Right lobe of liver (tissue), 6 donors: ENCODE data around the gene C11orf21. TPM values are rescaled to one million over a fixed set of nuclear protein-coding genes. Genes with fewer than 3 reads are reported as not detected.

Experiments used
- ATAC-seq, 4 donors: fragments of 200-7000 bp; cut with Tn5 transposase; one replicate each; pipeline ENCODE4 v1.9.1; 2020; ENCODE audit warnings: mild to moderate bottlenecking in 4 of 4, moderate library complexity in 4 of 4
- DNase-seq, 3 donors: peaks; one replicate each; pipeline ENCODE4 v3.0.0-alpha.2; 2020
- H3K27ac ChIP-seq, 3 donors: fragments of 200-600 bp; one replicate each; pipeline ENCODE4 v1.8.0; 2022
- H3K27me3 ChIP-seq, 2 donors: fragments of 200-600 bp; one replicate each; pipeline ENCODE4 v1.8.0; 2022
- H3K36me3 ChIP-seq, 4 donors: fragments of 200-600 bp; sonication (generic) in 1 of 4; one replicate each; pipeline versions ENCODE4 v1.5.1 to v1.8.0; 2017 to 2022; ENCODE audit warnings: control low read depth in 1 of 4
- H3K4me1 ChIP-seq, 4 donors: fragments of 200-600 bp; sonication (generic) in 1 of 4; one replicate each; pipeline versions ENCODE4 v1.5.1 to v1.8.0; 2017 to 2022; ENCODE audit warnings: control low read depth in 1 of 4
- H3K4me3 ChIP-seq, 3 donors: fragments of 200-600 bp; one replicate each; pipeline ENCODE4 v1.8.0; 2022
- H3K9me3 ChIP-seq, 4 donors: fragments of 200-600 bp; sonication (generic) in 1 of 4; one replicate each; pipeline versions ENCODE4 v1.5.1 to v1.8.0; 2017 to 2022; ENCODE audit warnings: control low read depth in 1 of 4
- POLR2A ChIP-seq: fragments of 450-650 bp; IDR thresholded peaks from one replicate; pipeline ENCODE4 v1.6.1; 2017; ENCODE audit warnings: antibody characterized with exemption, mild to moderate bottlenecking
- WGBS: methylation state at CpG from one replicate; pipeline ENCODE4 v1.1.6; 2018; ENCODE audit warnings: low coverage, low lambda C conversion rate; ENCODE audit not compliant: insufficient coverage; ENCODE audit errors: missing lambda C conversion rate; 5-methylcytosine and 5-hydroxymethylcytosine counted together
- intact Hi-C, 2 donors: fragments of 100-400 bp; cut with DNase I; formaldehyde crosslinking; loops; one replicate each; pipeline versions ENCODE4 v1.11.2 to v1.14.1; 2022
- total RNA-seq, 6 experiments: library from RNA; depleted of rRNA in 2 of 6; stranded (reverse); fragments of >200 nt in 2 of 6; fragmentation: NEBNext Ultra II Directional in 3 of 6; extraction: Animal tissue kit (Norgen Biotek cat#: 25700) in 3 of 6; gene quantifications; one replicate each; pipeline versions ENCODE4 v1.1.0 to v1.2.4, GENCODE V29; 2016 to 2023
- TF ChIP-seq, protein P1 (sequence below), 4 donors: fragments of 200-600 bp in 3 of 4; fragments of 450-650 bp in 1 of 4; IDR thresholded peaks; one replicate each; pipeline versions ENCODE4 v1.5.1 to v1.8.0; 2016 to 2022; ENCODE audit warnings: antibody characterized with exemption in 4 of 4, mild to moderate bottlenecking in 2 of 4
- donor health status: DM: no; HTN: yes; CAD: no.
- donor health status: DM: no; HTN: no; CAD: no.
- donor health status: DM: no; HTN: no; CAD: no.
- donor health status: DM: no; HTN: yes; CAD: no.
- donor health status: DM: no; HTN: yes; CAD: no.

The C11orf21 gene
- total RNA-seq, 6 experiments from 2014 or later, result 0.25 to 0.51 (median 0.39) TPM

DNA sequence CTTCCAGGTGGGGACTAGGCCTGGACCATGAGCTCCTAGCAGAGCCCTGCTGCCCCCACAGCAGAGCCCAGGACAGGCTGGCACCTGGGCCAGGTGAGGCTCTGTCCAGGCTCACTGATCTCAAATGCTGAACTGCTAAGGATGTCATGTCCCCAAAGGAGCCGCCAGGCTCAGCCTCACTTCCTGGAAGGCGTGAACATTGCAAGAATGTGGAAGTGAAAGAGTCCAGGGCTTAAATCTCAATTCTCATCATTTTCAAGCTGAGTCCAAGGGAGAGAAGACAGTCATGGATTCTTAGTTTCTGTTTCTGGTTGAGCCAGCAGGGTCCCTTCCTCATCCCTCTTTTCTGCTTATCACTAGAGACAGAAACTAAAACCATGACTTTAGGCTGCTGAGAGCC lies 36.3 kb downstream of the C11orf21 start:
- WGBS, result 13% methylated on average over 2 of the region's 2 CpGs
- Histone ChIP-seq H3K4me1 (peaks cover 0 to 10% (median 0%) of the 10 kb centered on the region in 4 donors), H3K9me3 (no peaks in the 10 kb centered on the region), H3K27ac (peak overlapping the region in 1 of 3 donors; percentile 13), H3K27me3 (peaks cover 0 to 7% of the 10 kb centered on the region in 2 donors), H3K36me3 (no peaks in the 10 kb centered on the region), H3K4me3 (no peak overlapping the region)
- ATAC-seq (peak in 2 of 4 donors; percentile 34 to 39), DNase-seq (peak in 1 of 3 donors; percentile 50)
- intact Hi-C loops, result no loop called here
- TF ChIP-seq, protein P1, sequence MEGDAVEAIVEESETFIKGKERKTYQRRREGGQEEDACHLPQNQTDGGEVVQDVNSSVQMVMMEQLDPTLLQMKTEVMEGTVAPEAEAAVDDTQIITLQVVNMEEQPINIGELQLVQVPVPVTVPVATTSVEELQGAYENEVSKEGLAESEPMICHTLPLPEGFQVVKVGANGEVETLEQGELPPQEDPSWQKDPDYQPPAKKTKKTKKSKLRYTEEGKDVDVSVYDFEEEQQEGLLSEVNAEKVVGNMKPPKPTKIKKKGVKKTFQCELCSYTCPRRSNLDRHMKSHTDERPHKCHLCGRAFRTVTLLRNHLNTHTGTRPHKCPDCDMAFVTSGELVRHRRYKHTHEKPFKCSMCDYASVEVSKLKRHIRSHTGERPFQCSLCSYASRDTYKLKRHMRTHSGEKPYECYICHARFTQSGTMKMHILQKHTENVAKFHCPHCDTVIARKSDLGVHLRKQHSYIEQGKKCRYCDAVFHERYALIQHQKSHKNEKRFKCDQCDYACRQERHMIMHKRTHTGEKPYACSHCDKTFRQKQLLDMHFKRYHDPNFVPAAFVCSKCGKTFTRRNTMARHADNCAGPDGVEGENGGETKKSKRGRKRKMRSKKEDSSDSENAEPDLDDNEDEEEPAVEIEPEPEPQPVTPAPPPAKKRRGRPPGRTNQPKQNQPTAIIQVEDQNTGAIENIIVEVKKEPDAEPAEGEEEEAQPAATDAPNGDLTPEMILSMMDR (IDR thresholded peaks at IDR 0.05), result no peak
- no peak for TF ChIP-seq POLR2A

DNA sequence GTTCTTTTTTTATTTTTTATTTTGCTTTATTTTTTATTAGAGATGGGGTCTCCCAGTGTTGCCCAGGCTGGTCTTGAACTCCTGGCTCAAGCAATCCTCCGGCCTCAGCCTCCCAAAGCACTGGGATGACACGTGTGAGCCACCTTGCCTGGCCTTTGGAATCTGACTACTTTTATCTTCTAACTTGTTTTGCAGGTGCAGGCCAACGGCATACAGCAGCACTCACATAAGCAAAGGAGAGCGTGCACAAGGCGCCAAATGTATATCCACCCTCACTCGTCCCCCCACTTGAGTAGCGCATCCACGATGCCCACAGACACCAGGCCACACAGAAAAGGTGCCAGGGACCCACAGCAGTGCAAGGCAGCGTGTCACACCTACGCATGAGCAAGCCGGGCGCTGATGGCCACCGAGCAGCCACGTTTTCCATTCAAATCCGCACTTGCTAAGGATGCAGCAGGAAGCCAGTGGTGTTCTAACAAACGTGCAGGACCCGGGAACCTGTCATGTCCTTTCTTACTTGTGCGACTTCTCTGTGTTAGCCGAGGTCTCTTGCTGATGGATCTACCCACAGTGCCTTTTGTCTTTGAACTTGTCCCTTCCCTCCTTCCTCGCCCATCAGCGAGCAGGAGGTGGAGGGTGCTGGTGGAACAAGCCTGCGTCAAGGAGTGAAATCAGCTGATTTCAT lies 37.2 kb downstream of the C11orf21 start:
- Histone ChIP-seq H3K27me3 (no peaks in the 10 kb centered on the region), H3K36me3 (no peaks in the 10 kb centered on the region), H3K9me3 (no peaks in the 10 kb centered on the region), H3K4me3 (no peak overlapping the region), H3K27ac (no peak overlapping the region), H3K4me1 (peaks cover 0 to 2% (median 0%) of the 10 kb centered on the region in 4 donors)
- intact Hi-C loops, result no loop called here
- WGBS, result 83% methylated on average over 13 of the region's 22 CpGs
- TF ChIP-seq, protein P1 (IDR thresholded peaks at IDR 0.05), result no peak
- TF ChIP-seq POLR2A, result no peak
- ATAC-seq (no peak), DNase-seq (peak in 1 of 3 donors; percentile 29)

DNA sequence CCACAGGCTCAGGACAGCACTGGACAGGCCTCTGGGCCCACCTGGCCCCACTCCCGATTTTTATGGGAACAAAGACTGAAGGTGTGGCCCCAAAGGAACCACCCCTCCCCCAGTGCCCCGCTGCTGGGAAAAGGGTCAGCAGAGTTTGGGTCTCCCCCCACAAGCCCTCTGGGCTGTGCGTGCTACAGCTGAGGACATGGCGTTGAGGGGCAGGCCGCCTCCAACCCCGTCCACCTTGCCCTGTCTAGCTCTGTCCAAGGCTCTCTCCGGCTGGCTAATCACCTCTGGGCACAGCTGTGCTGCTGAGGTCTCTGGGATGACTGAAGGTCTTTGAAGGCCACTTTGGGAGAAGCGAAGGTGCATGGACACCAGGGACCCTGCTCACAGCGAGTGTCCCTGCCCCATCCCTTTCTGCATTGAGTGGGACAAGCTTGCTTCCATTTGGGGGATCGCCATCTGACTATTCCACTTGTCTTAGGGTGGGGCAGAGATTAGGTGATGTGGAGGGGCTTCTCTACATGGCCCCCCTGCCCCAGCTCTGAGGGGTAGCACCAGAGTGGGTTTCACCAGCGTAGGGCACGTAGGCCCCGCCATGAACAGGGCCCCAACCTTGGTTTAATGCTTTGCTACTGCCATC lies 37.9 kb downstream of the C11orf21 start:
- ATAC-seq, result no peak
- TF ChIP-seq, protein P1 (IDR thresholded peaks at IDR 0.05), result no peak
- no peak for TF ChIP-seq POLR2A
- H3K4me1 ChIP-seq, result no peaks in the 10 kb centered on the region
- WGBS, result 85% methylated on average over 5 of the region's 13 CpGs
- intact Hi-C loops, result no loop called here
- H3K9me3 ChIP-seq, result no peaks in the 10 kb centered on the region
- no peaks in the 10 kb centered on the region for H3K27me3 ChIP-seq
- H3K27ac ChIP-seq, result no peak overlapping the region
- no peaks in the 10 kb centered on the region for H3K36me3 ChIP-seq
- no peak overlapping the region for H3K4me3 ChIP-seq
- peak in 1 of 3 donors; percentile 33 for DNase-seq

DNA sequence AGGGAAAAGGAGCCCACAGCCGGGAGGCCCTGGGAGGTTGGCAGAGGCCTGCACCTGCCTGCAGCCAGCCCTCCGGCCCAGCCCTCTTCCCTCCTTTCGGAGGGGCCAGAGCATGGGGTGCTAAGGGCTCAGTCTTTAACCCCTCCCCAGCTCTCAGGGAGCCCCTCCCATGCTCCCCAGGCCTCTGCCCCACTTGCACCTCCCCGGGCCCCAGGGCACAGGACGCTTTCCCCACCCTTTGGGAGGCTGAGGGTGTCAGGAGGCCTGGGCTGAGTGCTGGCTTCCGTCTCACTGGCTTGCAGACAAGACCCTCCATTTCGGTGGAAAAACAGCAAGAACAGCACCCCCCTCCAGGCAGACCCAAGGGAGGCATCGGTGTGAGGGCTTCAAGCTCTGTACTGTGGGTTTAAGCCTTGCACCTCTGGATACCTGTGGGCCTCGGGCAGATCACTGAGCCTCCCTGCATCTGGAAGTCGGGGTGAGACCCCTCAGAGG lies 38.6 kb downstream of the C11orf21 start:
- no peak for TF ChIP-seq POLR2A
- TF ChIP-seq, protein P1 (IDR thresholded peaks at IDR 0.05), result no peak
- Histone ChIP-seq H3K9me3 (no peaks in the 10 kb centered on the region), H3K27ac (no peak overlapping the region), H3K4me3 (no peak overlapping the region), H3K36me3 (no peaks in the 10 kb centered on the region), H3K27me3 (no peaks in the 10 kb centered on the region), H3K4me1 (no peaks in the 10 kb centered on the region)
- no peak for DNase-seq
- no peak for ATAC-seq
- intact Hi-C loops, result no loop called here
- no CpG with 5 or more reads among the region's 10 CpGs for WGBS
